GM12878 (cell line): ENCODE measurements around the gene CCDC68.

Experiments used
- CTCF ChIP-seq, 3 experiments: IDR thresholded peaks in 2 of 3; conservative IDR thresholded peaks in 1 of 3; 2 replicates each; pipeline ENCODE4 v1.5.1; 2011; ENCODE audit warnings: low read depth in 3 of 3, low read length in 3 of 3, mild to moderate bottlenecking in 3 of 3, control low read depth in 2 of 3, moderate library complexity in 2 of 3, inconsistent platforms in 1 of 3, mixed read lengths in 1 of 3; ENCODE audit not compliant: control insufficient read depth in 2 of 3, insufficient read depth in 1 of 3; ENCODE audit errors: extremely low read depth in 1 of 3
- EED ChIP-seq: sonication (generic); IDR thresholded peaks from 2 replicates; pipeline ENCODE4 v1.6.1; 2016; ENCODE audit warnings: antibody characterized with exemption, low read depth
- EZH2 ChIP-seq: IDR thresholded peaks from 2 replicates; pipeline ENCODE4 v1.6.1; 2012; ENCODE audit warnings: low read depth, mild to moderate bottlenecking, control low read depth, inconsistent platforms, low read length, borderline replicate concordance; ENCODE audit not compliant: control insufficient read depth
- POLR2A ChIP-seq: IDR thresholded peaks from 2 replicates; pipeline ENCODE4 v1.6.1; 2011; ENCODE audit warnings: low read depth, mild to moderate bottlenecking, low read length
- POLR2AphosphoS5 ChIP-seq: IDR thresholded peaks from 2 replicates; pipeline ENCODE4 v1.6.1; 2011; ENCODE audit warnings: mild to moderate bottlenecking, low read length, inconsistent platforms
- SIN3A ChIP-seq: IDR thresholded peaks from 2 replicates; pipeline ENCODE4 v1.6.1; 2012; ENCODE audit warnings: low read depth, low read length, improper control_type of control experiment
- YY1 ChIP-seq: IDR thresholded peaks from 2 replicates; pipeline ENCODE4 v1.6.1; 2011; ENCODE audit warnings: low read depth, mild to moderate bottlenecking, low read length
- ZSCAN29 ChIP-seq: fragments of 450-650 bp; IDR thresholded peaks from 2 replicates; pipeline ENCODE4 v1.6.1; 2017; ENCODE audit warnings: mild to moderate bottlenecking, moderate library complexity

GRCh38 chr18:54911551-54911950, 47.7 kb downstream of the CCDC68 start:
- TF ChIP-seq POLR2AphosphoS5 (no peak), CTCF (IDR thresholded peaks at IDR 0.05 in 2 of 3, conservative IDR thresholded peaks at IDR 0.05 in 1 of 3; ENCODE audit: control insufficient read depth in 2 of 3, extremely low read depth in 1 of 3, insufficient read depth in 1 of 3, low read depth in 3 of 3, low read length in 3 of 3) (no peak), YY1 (no peak), ZSCAN29 (no peak), SIN3A (no peak), EED (no peak), POLR2A (no peak), EZH2 (no peak)
